HL-60 (cell line): ENCODE measurements around the gene HK3.

Experiments
- CTCF ChIP-seq: IDR thresholded peaks from one replicate; pipeline ENCODE4 v1.5.1; 2011; ENCODE audit warnings: low read length, control low read depth, inconsistent platforms; ENCODE audit not compliant: insufficient read depth
- POLR2AphosphoS5 ChIP-seq: IDR thresholded peaks from 2 replicates; pipeline ENCODE4 v1.6.1; 2012; ENCODE audit warnings: low read depth
- REST ChIP-seq: IDR thresholded peaks from 2 replicates; pipeline ENCODE4 v1.6.1; 2012; ENCODE audit warnings: low read depth; ENCODE audit not compliant: insufficient replicate concordance

- TF ChIP-seq CTCF (no peak), REST (no peak), POLR2AphosphoS5 (no peak)
Measured at GRCh38 chr5:176880366-176881020, 18.7 kb downstream of the HK3 start.
